Measurements from ENCODE around the gene TOR3A. TPM values are rescaled to one million over a fixed set of nuclear protein-coding genes. Genes with fewer than 3 reads are reported as not detected.

TOR3A gene
- total and polyA plus RNA-seq, 2 of the 8 experiments (the other 6 are each of a cell fraction or from before 2014, with no cell fraction given), result 15.3 to 21.4 TPM

DNA sequence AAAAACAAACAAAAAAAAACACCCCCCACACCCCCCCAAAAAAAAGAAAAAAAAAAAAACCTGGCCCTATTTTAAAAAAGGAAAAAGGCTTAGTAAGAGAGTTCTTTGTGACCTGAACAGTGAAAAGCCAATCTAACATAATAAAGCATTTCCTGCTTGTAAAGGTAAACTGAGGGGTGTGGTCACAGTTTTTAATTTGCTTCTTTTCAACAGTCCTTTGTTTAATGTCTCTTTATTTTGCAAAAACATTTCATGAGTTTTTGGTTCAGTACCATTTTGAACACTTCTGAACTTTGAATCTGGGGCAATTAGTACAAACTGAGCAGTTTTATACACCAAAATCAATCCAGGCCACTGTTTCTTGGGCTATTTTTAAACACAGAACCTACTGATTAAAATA lies 37.6 kb downstream of the TOR3A start (continued):
- TF ChIP-seq SIRT6 (IDR thresholded peaks at IDR 0.05; ENCODE audit: low read length), result no peak
- TF ChIP-seq CEBPB (IDR thresholded peaks at IDR 0.05; ENCODE audit: low read depth, low read length), result no peak
- TF ChIP-seq TAF7 (optimal IDR thresholded peaks at IDR 0.05; ENCODE audit: borderline replicate concordance, low read depth, low read length), result no peak
- TF ChIP-seq BRCA1 (IDR thresholded peaks at IDR 0.05; ENCODE audit: low read depth, low read length), result no peak

Data from H1 (cell line).